AG09309 (cell line): ENCODE results near the gene PLXNB2.
A peak's percentile ranks its signal among the peaks of the same experiment; 100 is the strongest.

Source experiments
- DNase-seq: peaks from one replicate; pipeline ENCODE4 v3.0.0-alpha.2; 2010; ENCODE audit warnings: low read depth
- H3K4me3 ChIP-seq: 2 replicates; pipeline ENCODE4 v1.5.1; 2011; ENCODE audit warnings: mild to moderate bottlenecking, low read depth, low read length, moderate library complexity; ENCODE audit not compliant: control insufficient read depth
- CTCF ChIP-seq: IDR thresholded peaks from 2 replicates; pipeline ENCODE4 v1.5.1; 2011; ENCODE audit warnings: mild to moderate bottlenecking, low read depth, low read length, inconsistent platforms; ENCODE audit not compliant: insufficient read depth, control insufficient read depth; ENCODE audit errors: missing control alignments

Gene PLXNB2

GRCh38 chr22:50261615-50262459 is 45.6 kb downstream of the PLXNB2 start, which contains the start of gene MAPK12:
TSS of gene MAPK12 (minus strand) at chr22:50261683. CDS start at chr22:50261509, 174 bp downstream.
- TF ChIP-seq CTCF = no peak
- H3K4me3 ChIP-seq = peak within 1 kb of the TSS; percentile 52
- DNase-seq = no peak

DNA sequence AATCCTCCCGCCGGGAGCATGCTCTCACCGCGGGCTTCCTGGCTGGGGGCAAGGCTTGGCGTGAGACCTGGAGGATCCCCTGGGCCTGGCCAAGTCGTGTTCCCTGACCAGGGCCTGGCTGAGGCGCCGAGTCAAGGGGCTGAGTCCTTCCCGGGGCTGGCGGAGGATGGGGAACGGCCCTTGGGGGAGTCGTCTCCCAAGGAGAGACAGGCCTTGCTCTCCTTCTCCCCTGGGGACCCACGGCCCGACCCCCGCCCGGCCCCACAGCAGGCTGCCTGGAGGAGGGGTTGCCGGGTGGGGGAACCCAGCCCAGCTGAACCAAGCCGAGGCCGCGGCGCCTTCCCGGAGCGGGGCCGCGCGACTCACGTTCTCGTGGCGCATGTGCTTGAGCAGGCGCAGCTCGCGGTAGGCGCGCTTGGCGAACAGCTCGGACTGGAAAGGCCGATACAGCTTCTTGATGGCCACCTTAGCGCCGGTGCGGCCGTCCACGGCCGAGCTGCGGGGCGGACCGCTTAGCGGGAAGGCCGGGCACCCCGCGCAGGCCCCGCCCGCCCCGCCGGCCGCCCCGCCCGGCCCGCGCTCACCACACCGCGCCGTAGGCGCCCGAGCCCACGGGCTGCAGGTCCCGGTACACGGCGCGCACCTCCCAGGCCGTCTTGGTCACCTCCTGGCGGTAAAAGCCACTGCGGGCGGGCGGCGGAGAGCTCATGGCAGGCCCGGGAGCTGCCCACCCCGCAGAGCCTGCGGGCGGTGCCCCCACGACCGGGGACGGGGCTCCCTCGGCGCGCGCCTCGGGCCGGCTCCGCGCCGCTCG is 46.4 kb downstream of the PLXNB2 start:
- peak overlapping the region; percentile 52 for H3K4me3 ChIP-seq
- DNase-seq = no peak
- no peak for TF ChIP-seq CTCF

DNA sequence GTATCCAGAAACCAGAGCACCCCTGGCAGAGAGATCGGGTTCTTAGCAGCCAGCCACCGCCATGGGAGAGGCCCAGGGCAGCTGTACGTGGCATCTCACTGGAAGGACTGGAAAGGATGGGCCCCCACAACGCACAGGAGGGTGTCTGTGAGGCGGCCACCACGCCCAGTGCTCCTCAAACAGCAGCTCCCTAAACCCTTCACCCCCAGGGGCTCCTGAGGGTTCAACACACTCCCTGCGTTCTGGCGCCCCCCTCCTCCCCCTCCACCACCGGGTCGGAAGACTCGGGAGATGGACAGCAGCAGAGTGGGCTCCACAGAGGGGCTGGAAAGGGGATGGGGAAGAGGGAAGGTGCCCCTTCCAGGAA is 47.0 kb downstream of the PLXNB2 start:
- no peak for DNase-seq
- no peak for TF ChIP-seq CTCF
- H3K4me3 ChIP-seq = peak overlapping the region; percentile 52

DNA sequence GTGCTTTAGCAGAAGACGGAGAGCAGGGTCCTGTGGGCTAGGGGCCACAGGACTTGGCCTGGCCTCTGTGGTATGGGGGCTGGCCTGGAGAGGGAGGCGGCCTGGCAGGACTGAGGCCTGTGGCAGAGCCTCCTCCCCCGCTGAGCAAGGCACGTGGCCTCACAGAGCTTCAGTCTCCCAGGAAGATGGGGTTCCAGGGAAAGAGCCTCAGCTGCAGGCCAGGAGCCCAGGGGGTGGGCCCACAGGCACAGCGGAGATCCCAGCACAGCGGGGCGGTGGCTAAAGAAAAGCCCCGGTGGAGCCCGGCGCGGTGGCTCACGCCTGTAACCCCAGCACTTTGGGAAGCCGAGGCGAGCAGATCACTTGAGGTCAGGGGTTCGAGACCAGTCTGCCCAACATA is 48.1 kb downstream of the PLXNB2 start:
- no peak for TF ChIP-seq CTCF

DNA sequence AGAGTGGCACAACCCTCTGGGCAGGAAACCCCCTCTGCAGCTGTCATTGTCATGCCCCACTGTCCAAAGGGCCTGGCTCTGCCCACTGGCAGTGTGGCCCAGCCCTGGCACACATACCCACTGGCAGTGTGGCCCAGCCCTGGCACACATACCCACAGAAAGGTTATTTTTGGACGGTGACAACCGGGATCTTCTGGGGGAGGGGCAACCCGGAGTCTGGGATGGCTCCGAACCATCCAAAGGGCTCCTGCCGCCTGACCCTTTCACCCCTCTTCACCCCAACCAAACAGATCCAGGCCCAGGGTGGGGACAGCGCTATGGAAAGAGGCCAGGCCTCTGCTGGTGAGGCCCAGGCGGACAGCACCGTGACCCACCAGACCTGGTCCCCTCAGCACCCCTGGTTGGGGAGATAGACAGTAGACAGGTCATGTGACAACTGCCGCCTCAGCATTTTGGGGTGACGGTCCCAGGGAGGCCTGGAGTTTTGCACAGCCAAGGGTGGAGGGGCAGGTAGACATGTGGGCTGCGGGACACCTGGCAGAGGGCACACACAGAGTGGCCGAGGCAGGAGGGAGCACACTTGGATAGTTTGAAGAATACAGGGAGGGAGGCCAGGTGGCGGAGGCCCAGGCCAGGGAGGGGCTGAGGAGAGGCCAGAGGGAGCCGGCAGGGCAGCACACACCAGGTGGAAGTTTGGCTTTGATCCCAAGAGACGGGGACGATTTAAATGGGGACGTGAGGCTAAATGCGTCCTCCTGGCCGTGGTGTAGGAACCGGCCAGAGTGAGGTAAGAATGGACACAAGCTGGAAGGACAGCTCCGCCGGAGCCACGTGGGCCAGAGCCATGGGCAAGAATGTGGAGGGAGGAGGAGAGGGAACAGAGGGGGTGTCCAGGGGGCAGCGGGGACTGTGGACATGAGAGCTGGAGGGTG is 48.8 kb downstream of the PLXNB2 start:
- DNase-seq = no peak
- no peak overlapping the region for H3K4me3 ChIP-seq
- no peak for TF ChIP-seq CTCF

More for the DNA sequence above, 48.1 kb downstream of the PLXNB2 start:
- no peak for DNase-seq
- no peak overlapping the region for H3K4me3 ChIP-seq
